Endothelial cell of umbilical vein (primary cell): ENCODE results near the gene BAG3. TPM values are rescaled to one million over a fixed set of nuclear protein-coding genes. Genes with fewer than 3 reads are reported as not detected.

ENCODE experiments used
- BruUV-seq: library from RNA; stranded (reverse); fragments of 400-500 nt; replicated peaks from 2 replicates; lab custom pipeline; 2021; lab: Mats Ljungman, UMichigan
- CTCF ChIA-PET: fragments of 300-600, 350-600 bp; sonication (Branson Sonifier 250); formaldehyde crosslinking; loops from one replicate; lab custom pipeline; 2021; ENCODE audit warnings: antibody characterized with exemption, inconsistent platforms; lab: Charles Lee
- POLR2A ChIA-PET: fragments of 300-600, 350-600 bp; sonication (Branson Sonifier 250); formaldehyde crosslinking; loops from one replicate; lab custom pipeline; 2021; ENCODE audit warnings: antibody characterized with exemption, inconsistent platforms; lab: Charles Lee
- DNase-seq: peaks from one replicate; pipeline ENCODE4 v3.0.0-alpha.2; 2011; ENCODE audit warnings: low read depth, low spot score
- FAIRE-seq: peaks from 2 replicates; lab custom pipeline; 2011; peaks lifted over from hg19 to GRCh38; lab: Jason Lieb, UNC
- H2AFZ ChIP-seq: 2 replicates; pipeline ENCODE4 v1.6.0; 2012; ENCODE audit warnings: low read depth, low read length, control low read depth, inconsistent platforms
- H3K27ac ChIP-seq: 2 replicates; pipeline ENCODE4 v1.5.1; 2011; ENCODE audit warnings: low read depth, mild to moderate bottlenecking, control low read depth, low read length, moderate library complexity; ENCODE audit not compliant: insufficient read depth
- H3K27me3 ChIP-seq, 2 experiments: 2 replicates each; pipeline versions ENCODE4 v1.6.0 to v1.6.1; 2011; ENCODE audit warnings: low read length in 2 of 2, mixed read lengths in 1 of 2; ENCODE audit not compliant: control insufficient read depth in 2 of 2, insufficient read depth in 2 of 2
- H3K36me3 ChIP-seq, 2 experiments: 2 replicates in 1 of 2; 3 replicates in 1 of 2; pipeline ENCODE4 v1.5.1; 2011; ENCODE audit warnings: low read length in 2 of 2, mild to moderate bottlenecking in 1 of 2, moderate library complexity in 1 of 2; ENCODE audit not compliant: control insufficient read depth in 2 of 2, insufficient read depth in 2 of 2; ENCODE audit errors: extremely low read depth in 1 of 2
- H3K4me1 ChIP-seq: 3 replicates; pipeline ENCODE4 v1.5.1; 2011; ENCODE audit warnings: mild to moderate bottlenecking, low read length; ENCODE audit not compliant: control insufficient read depth, insufficient read depth; ENCODE audit errors: extremely low read depth
- H3K4me2 ChIP-seq: 2 replicates; pipeline ENCODE4 v1.6.1; 2011; ENCODE audit warnings: low read length, control low read depth, mixed read lengths; ENCODE audit not compliant: insufficient read depth
- H3K4me3 ChIP-seq, 3 experiments: fragments of 200-600 bp in 1 of 3; sonication (generic), shearing (Covaris generic) in 1 of 3; replicated peaks in 1 of 3; 2 replicates each; pipeline ENCODE4 v1.5.1; 2011 to 2016; ENCODE audit warnings: control low read depth in 3 of 3, low read length in 3 of 3, mild to moderate bottlenecking in 2 of 3, inconsistent platforms in 1 of 3, low read depth in 1 of 3, moderate library complexity in 1 of 3; ENCODE audit not compliant: insufficient read depth in 1 of 3
- H3K79me2 ChIP-seq: 2 replicates; pipeline ENCODE4 v1.6.0; 2012; ENCODE audit warnings: low read length, inconsistent platforms; ENCODE audit not compliant: control insufficient read depth, insufficient read depth
- H3K9ac ChIP-seq: replicated peaks from 2 replicates; pipeline ENCODE3; 2011; ENCODE audit warnings: low read length, control low read depth; ENCODE audit not compliant: insufficient read depth; ENCODE audit errors: extremely low read depth
- H3K9me1 ChIP-seq: replicated peaks from 3 replicates; pipeline ENCODE4 v1.6.0; 2011; ENCODE audit warnings: mild to moderate bottlenecking, low read length; ENCODE audit not compliant: control insufficient read depth, insufficient read depth; ENCODE audit errors: extremely low read depth
- H3K9me3 ChIP-seq: replicated peaks from 2 replicates; pipeline ENCODE4 v1.5.1; 2012; ENCODE audit warnings: low read length, inconsistent platforms; ENCODE audit not compliant: control insufficient read depth, insufficient read depth
- H4K20me1 ChIP-seq: replicated peaks from 2 replicates; pipeline ENCODE3; 2011; ENCODE audit warnings: mild to moderate bottlenecking, low read length; ENCODE audit not compliant: control insufficient read depth, insufficient read depth; ENCODE audit errors: extremely low read depth
- CTCF ChIP-seq, 2 donors: IDR thresholded peaks; 1 replicate in 1 of 2; 2 replicates in 1 of 2; pipeline ENCODE4 v1.5.1; 2011; ENCODE audit warnings: low read length in 2 of 2, mild to moderate bottlenecking in 2 of 2, moderate library complexity in 2 of 2, control low read depth in 1 of 2, inconsistent platforms in 1 of 2, low read depth in 1 of 2; ENCODE audit not compliant: insufficient read depth in 1 of 2; ENCODE audit errors: extremely low read depth in 1 of 2
- EZH2 ChIP-seq: IDR thresholded peaks from 2 replicates; pipeline ENCODE4 v1.6.1; 2012; ENCODE audit warnings: borderline replicate concordance, low read depth, mild to moderate bottlenecking, moderate library complexity, low read length, inconsistent platforms; ENCODE audit not compliant: severe bottlenecking
- FOS ChIP-seq: IDR thresholded peaks from 2 replicates; pipeline ENCODE4 v1.6.1; 2011; ENCODE audit warnings: mild to moderate bottlenecking, low read length, moderate library complexity, borderline replicate concordance; ENCODE audit not compliant: insufficient read depth
- GATA2 ChIP-seq: IDR thresholded peaks from 2 replicates; pipeline ENCODE4 v1.7.0; 2011; ENCODE audit warnings: low read depth, mild to moderate bottlenecking, moderate library complexity, mixed read lengths, low read length; ENCODE audit not compliant: insufficient read length, insufficient read depth
- JUN ChIP-seq: IDR thresholded peaks from 2 replicates; pipeline ENCODE4 v1.6.1; 2011; ENCODE audit warnings: borderline replicate concordance, low read depth; ENCODE audit not compliant: insufficient read length, insufficient read depth
- MAX ChIP-seq: IDR thresholded peaks from 2 replicates; pipeline ENCODE4 v1.6.1; 2011; ENCODE audit not compliant: insufficient read depth, insufficient read length
- MYC ChIP-seq: IDR thresholded peaks from one replicate; pipeline ENCODE4 v1.6.1; 2011; ENCODE audit warnings: mild to moderate bottlenecking, low read depth, low read length
- POLR2A ChIP-seq: IDR thresholded peaks from 2 replicates; pipeline ENCODE4 v1.6.1; 2012; ENCODE audit warnings: low read depth, mild to moderate bottlenecking, control low read depth, low read length
- POLR2AphosphoS5 ChIP-seq: IDR thresholded peaks from 2 replicates; pipeline ENCODE4 v1.6.1; 2012; ENCODE audit warnings: low read depth, mild to moderate bottlenecking, control low read depth, low read length, moderate library complexity; ENCODE audit not compliant: insufficient read depth
- dilution Hi-C: fragments of 300-500 bp; cut with MboI; formaldehyde crosslinking; loops from one replicate; pipeline ENCODE4 v1.15.0; 2019; ENCODE audit warnings: low sequenced_read_pairs; ENCODE audit not compliant: extremely low pct_ligation_motif_present
- intact Hi-C: fragments of 100-400 bp; cut with micrococcal nuclease; formaldehyde crosslinking; loops from one replicate; pipeline ENCODE4 v1.10.0; 2022
- polyA plus RNA-seq, 4 experiments: library from polyadenylated mRNA; depleted of rRNA in 3 of 4; stranded (reverse) in 3 of 4; unstranded in 1 of 4; fragments of >200 nt; gene quantifications; 2 replicates each; pipeline versions ENCODE4 v1.2.1 to v1.2.3, GENCODE V29; 2011 to 2012; ENCODE audit warnings: missing spikeins in 1 of 4
- total RNA-seq: library from RNA; stranded (reverse); gene quantifications from 2 replicates; pipeline ENCODE4 v1.2.3, GENCODE V29; 2021

Gene BAG3
- total and polyA plus RNA-seq, 2 donors (not counting 3 experiments of a cell fraction or from before 2014, with no cell fraction given) = 25.2 to 66.7 TPM

DNA sequence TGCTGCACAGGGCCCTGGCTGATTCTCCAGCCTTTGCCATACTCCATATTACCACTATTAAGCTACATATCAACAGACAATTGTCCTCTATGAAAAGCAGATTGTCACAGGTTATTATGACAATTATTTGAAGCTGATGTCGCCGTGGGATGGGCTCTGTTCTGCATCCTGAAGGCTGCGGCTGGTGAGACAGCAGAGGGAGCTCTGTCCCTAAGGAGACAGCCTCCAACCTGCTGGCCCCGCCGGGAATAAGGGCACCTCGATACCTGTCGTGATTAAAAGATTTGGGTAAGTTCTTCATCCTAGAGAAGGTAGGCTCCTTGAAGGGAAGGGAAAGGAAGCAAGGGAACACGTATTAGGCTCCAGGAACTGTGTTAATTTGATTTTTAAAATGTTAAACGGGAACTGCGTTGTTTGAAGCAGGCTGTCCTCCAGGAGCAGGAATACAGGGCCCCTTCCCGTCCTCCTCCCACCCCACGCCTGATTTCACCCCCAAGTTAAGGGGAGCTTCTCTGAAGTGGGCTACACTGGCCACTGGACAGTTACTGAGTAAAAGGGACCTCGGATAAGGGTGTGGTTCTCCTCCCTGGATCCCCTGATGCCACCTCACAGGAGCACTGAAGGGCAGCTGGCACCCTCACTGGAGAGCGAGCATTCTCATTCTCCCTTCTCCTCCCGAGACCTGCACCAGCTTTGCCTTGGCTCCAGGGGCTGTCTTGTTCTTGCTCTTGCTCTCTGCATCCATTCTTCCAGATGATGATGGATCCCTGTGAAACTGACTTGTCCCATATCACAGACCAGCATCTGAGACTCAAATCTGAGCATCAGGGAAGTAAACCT lies 42.6 kb upstream of the BAG3 start:
- no peaks in the 10 kb centered on the region for H4K20me1 ChIP-seq
- no peaks in the 10 kb centered on the region for H3K9me1 ChIP-seq
- TF ChIP-seq POLR2A (no peak), CTCF (IDR thresholded peaks at IDR 0.05; ENCODE audit: extremely low read depth in 1 of 2, insufficient read depth in 1 of 2, low read depth in 1 of 2, low read length in 2 of 2) (peak; percentile 66 to 68)
- no peak overlapping the region for H3K9ac ChIP-seq
- H3K27me3 ChIP-seq = no peaks in the 10 kb centered on the region
- intact Hi-C loops = loop anchor here (1.0 to 2.0 kb wide), 4 partner anchors 20 to 251 kb away; partner anchors contain the start of gene BAG3
- ChIA-PET CTCF (interaction anchor here (0.7 to 2.7 kb wide), 38 partner anchors 8 to 728 kb away, joined by 3 to 33 read pairs (median 5); partner anchors contain the start of genes BAG3, INPP5F, SEC23IP and TIAL1), POLR2A (interaction anchor here (1.2 kb wide), 1 partner anchor 43 kb away, joined by 3 read pairs; the partner anchor contains the start of gene BAG3)
- H3K4me3 ChIP-seq = no peak overlapping the region
- H3K4me1 ChIP-seq = no peaks in the 10 kb centered on the region
- H3K36me3 ChIP-seq = no peaks in the 10 kb centered on the region
- H3K4me2 ChIP-seq = no peak overlapping the region
- dilution Hi-C loops = no loop called here
- FAIRE-seq (peak; percentile 80), DNase-seq (peak; percentile 42)
- no peaks in the 10 kb centered on the region for H3K9me3 ChIP-seq
- no TSS peak for BruUV-seq
- H3K27ac ChIP-seq = no peak overlapping the region
- H3K79me2 ChIP-seq = no peaks in the 10 kb centered on the region
- H2AFZ ChIP-seq = peak overlapping the region; percentile 32

DNA sequence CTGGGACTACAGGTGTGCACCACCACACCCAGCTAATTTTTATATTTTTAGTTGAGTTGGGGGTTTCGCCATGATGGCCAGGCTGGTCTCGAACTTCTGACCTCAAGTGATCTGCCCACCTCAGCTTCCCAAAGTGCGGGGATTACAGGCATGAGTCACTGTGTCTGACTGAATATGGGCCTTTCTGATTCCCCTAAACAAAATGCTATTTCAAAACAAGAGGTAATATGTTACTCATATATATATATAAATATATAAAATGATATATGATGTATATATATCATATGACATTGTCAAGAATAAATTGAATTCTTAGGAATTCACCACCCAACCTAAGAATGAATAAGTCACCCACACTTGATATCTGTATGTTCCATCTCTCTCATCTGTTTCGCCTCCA lies 41.7 kb upstream of the BAG3 start:
- Histone ChIP-seq H2AFZ (no peak overlapping the region), H3K9me3 (no peaks in the 10 kb centered on the region), H3K4me2 (no peak overlapping the region), H4K20me1 (no peaks in the 10 kb centered on the region), H3K36me3 (no peaks in the 10 kb centered on the region), H3K9ac (no peak overlapping the region), H3K27ac (no peak overlapping the region), H3K4me3 (no peak overlapping the region), H3K4me1 (no peaks in the 10 kb centered on the region), H3K27me3 (no peaks in the 10 kb centered on the region), H3K9me1 (no peaks in the 10 kb centered on the region), H3K79me2 (no peaks in the 10 kb centered on the region)
- dilution Hi-C loops (no loop called here), intact Hi-C loops (loop anchor here (2.0 kb wide), 1 partner anchor 19 kb away; no protein-coding TSS in a partner anchor)
- no TSS peak for BruUV-seq
- ChIA-PET CTCF (interaction anchor here (1.6 kb wide), 1 partner anchor 42 kb away, joined by 4 read pairs; the partner anchor contains the start of gene BAG3), POLR2A (no interaction called here)
- FAIRE-seq (no peak), DNase-seq (no peak)
- TF ChIP-seq MAX (no peak), GATA2 (no peak), CTCF (IDR thresholded peaks at IDR 0.05; ENCODE audit: extremely low read depth in 1 of 2, insufficient read depth in 1 of 2, low read depth in 1 of 2, low read length in 2 of 2) (no peak), EZH2 (no peak), POLR2A (no peak), FOS (no peak), MYC (no peak), POLR2AphosphoS5 (no peak), JUN (no peak)
